ENCODE measurements around the gene NXPE3.

NXPE3 gene

GRCh38 chr3:101868534-101869464, 89.8 kb downstream of the NXPE3 start:
- in situ Hi-C loops (cut with MboI; ENCODE audit: low sequenced_read_pairs), result no loop called here

DNA sequence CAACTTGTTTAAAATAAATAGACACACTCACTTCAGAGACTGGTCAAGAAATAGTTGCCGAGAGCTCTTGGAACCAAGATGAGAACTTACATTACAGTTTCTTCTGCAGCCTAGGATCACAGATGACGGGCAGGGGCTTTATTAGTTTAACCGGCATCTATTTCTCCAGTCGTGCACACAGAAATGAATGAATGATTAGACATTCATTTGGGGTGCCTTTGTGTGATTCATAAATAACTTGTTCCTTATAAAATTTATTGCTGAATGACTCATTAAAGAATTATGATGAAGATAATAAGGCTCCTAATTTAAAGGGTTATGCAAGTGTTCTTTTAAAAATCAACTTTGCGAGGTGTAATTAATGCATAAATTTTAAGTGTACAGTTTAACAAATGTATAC, 91.1 kb downstream of the NXPE3 start:
- in situ Hi-C loops (cut with MboI; ENCODE audit: low sequenced_read_pairs), result no loop called here

GRCh38 chr3:101873619-101874018, 94.6 kb downstream of the NXPE3 start:
- in situ Hi-C loops (cut with MboI; ENCODE audit: low sequenced_read_pairs), result no loop called here

DNA sequence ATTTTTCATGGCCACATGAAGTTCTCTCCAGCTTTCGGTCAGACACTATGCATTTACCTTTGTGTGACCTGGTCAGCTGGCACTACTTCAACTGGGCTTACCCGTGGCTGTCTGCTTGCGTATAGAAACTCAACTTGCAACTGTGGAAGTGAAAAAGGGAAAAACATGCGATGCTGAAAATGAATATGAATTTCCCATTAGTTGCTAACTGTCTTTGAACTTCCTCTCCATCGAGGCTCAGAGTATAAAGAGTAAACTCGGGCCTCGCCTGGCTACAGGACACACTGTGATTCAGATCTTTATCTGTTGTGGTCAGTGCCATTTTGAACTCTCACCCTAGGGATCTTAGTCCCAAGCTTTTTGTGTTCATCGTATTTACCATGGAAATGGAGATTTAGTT, 97.1 kb downstream of the NXPE3 start:
- in situ Hi-C loops (cut with MboI; ENCODE audit: low sequenced_read_pairs), result no loop called here

All from HL-60/S4 (cell line).